Globus pallidus (tissue), 1 donor: ENCODE results near the gene COQ8B.

Experiments used
- DNase-seq: peaks from one replicate; pipeline ENCODE4 v3.0.0-alpha.2; 2015; ENCODE audit warnings: low spot score

The COQ8B gene

DNA sequence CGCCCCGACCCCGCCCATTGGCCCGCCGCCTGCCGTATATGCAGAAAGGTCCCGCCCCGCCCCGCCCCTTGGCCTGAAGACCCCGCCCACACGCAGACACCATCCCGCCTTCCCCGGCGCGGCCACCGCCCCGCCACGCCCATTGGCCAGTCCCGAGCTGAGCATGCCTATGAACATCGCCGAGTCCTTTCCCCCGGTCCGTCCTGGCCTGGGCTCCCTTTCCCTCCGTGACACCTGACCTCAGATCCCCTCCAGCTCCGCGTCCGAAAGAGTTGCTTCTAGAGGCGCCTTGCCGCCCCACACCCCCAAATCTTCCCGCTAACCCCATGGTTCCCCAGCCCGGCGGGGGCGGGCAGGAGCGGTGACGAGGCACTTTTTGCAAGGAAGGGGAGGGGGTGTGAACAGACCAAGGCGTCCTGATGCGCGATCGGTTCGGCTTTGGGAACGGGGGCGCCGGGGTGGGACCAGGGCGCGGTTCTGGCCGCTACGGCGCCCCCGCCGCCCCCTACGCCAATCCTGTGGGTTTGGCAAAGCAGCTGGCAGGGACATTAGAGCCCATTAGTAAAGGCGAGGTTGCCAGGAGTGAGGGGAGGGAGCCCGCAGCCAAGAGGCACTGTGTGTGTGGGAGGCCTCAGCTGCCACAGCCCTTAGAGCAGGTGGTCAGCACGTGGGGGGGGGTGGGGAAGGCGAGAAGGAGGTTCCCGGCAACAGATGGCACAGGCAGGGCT, 25.8 kb downstream of the COQ8B start:
- peak; percentile 87 for DNase-seq

DNA sequence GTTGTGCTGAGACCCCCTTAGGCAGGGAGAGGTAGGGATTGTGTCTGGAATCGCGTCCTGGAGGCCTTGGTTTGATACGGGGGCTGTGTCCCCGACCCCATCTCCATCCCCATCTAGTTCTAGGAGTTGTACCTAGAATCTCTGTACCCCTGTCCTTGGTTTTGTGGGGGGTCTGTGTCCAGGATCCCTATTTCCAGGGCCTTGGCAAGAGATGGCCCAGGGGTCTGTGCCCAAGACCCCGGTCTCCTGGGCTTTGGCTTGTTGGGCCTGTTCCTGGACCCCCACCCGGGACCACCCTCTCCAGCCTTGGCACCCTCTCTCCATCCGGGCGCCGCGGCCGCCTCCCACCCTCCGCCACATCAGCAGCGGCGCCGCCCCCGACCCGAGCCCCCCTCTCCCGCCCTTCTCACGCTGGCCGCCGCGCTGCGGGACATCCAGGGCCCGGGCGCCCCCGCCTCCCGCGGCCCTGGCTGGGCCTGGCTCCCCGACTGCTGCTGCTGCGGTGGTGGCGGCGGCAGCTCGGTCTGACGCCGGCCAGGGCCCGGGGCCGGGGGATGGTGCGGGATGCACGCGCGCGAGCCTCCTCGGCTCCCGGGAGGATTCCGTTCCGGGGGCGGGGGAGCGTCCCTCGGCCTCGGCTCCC, 26.5 kb downstream of the COQ8B start, which contains the start of gene NUMBL:
NUMBL (minus strand) TSS at position 602 of the 643 bp plus-strand sequence; CDS start at position 434, 168 bp downstream.
- no peak for DNase-seq

DNA sequence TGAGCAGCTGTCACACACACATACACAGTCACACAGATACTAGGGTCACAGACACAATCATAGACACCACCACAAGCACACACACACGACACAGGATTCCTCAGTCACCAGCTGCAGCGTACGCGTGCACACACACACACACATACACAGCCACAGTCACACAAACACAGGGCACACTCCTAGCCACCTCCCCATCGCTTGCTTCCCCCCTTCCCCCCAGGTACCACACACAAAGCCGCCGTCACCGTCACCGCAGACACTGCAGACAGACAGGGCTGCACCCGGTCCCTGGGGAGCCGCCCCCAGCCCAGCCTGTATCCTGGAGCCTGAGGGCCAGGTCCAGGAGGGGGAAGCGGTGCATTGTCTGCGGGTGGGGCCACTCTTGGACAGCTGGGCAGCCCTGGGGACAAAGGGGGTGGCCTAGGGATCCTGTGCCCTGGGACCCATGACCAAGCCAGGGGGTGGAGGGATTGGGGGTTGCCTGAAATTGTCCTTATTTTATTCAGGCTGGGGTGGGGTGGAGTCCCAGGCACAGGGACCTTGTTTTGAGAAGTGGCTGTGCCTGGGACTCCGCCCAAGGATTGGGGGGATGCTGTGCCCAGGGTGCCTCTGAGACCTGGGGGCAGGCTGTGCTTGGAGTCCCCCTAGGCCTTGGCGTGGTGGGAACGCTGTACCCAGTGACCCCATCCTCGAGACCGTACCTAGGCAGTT, 27.2 kb downstream of the COQ8B start:
- no peak for DNase-seq

DNA sequence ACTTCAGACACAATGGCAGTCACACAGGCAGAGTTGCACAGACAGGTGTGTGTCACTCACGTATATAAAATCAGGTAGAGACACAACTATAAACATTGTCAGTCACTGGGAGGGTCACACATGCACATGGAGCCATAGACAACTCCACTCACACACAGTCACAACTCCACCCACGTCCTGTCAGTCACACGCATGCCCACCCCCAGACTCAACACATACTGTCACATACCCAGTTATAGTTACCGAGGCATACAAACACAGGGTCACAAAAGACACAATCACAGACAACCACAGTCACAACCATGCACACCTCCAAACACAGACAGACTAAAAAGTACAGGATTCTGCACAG, 27.7 kb downstream of the COQ8B start:
- no peak for DNase-seq

DNA sequence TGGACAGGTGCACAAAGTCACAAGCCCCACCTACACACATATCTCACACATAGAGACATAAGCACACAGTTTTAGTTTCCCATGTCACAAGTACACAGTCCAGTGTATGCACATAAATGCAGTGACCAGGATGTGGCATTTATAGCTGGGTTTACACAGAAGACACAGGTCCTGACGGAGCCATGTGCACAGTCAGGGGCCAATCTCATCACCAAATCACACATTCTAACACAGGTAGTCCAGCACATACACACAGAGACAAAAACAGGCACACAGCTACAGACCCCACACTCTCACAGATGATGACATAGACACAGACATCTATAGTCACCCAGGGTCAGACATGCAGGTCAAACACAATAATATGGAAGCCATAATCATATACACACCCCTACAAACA, 28.4 kb downstream of the COQ8B start:
- no peak for DNase-seq

DNA sequence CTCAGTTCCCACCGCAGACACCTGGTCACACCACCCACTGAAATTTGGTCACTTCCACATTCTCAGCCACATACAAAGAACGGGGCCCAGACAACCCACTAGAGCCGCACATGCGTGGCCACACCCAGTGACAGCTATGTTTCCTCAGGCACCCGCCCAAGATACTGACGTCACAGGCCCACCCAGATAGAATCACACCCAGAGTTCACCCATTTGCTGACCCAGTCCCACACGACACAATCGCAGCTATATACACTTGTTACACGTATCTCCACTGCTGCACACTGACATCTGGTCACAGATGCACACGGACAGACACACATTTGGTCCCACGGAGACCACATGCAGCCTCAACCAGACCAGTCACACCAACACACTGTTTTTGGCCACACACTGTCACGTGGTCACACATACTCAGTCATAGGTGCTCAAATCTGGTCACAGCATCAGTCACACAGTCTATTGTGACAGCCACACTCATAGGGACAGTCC, 29.1 kb downstream of the COQ8B start:
- DNase-seq, result no peak

DNA sequence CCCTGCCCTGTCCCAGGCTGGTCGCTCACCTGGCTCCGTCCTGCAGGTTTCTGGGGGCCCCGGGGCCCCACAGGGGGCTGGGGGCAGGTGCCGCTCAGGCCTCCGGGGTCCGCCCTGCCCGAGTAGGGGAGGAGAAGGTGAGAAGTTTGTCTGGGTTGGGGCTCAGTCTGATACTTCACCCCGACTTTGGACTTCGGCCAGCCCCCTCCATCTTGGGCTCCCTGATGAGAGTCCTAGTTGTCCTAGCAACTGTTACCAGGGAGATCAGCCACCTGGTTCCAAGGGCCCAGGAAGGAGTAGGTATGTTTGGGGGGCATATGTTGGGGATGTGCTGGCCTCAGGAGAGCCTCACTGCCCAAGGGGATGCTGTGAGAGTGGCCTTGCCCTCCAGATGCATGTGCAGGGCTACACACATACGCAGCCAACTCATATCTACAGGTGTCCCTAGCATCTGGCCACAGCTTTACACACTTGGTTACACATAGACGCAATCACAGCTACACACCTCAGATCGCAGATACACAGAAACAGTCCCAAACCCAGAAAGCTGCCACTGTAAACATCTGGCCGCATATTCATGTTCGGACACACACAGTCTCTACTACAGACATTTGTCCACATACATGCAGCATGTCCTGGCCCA, 29.7 kb downstream of the COQ8B start:
- no peak for DNase-seq

DNA sequence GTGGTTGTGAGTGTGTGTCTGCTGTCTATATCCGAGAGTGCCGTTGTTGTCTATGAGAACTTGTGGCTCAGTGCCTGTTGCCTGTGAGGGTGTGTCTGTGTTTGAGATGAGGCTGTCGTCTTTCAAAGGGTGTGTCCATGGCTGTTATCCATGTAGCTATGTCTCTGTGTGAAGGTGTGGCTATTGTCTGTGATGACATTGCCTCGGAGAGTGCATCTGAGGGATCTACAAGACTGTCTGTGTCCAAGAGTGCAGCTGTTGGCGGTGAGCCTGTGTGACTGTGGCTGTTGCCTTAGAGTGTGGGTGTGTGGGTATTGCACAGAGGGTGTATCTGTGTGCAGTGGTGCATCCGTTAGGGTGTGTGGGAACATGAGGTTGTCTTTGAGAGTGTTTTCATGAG, 31.1 kb downstream of the COQ8B start:
- DNase-seq, result no peak

DNA sequence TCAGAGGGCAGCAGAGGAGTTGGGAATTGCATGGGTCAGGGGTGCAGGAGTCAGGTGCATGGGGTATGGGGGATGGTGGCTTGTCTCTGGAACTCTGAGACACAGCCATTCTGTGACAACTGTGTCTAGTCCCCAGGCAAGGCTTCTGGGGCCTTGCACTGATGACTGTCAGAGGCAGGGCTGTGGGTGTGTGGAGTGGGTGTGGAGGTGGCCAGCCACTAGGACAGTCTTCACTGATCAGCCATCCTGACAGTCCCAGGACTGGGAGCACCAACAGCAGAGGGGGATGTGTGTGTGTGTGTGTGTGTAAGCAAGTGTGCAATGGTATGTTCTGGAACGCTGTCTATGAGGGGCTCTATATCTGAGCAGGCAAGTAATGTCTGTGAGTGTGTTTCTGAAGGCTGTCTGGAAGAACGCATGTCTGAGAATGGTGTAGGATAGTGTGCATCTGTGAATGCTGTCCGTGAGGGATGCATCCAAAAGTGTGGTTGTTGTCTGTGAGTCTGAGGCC, 31.6 kb downstream of the COQ8B start:
- DNase-seq, result no peak

DNA sequence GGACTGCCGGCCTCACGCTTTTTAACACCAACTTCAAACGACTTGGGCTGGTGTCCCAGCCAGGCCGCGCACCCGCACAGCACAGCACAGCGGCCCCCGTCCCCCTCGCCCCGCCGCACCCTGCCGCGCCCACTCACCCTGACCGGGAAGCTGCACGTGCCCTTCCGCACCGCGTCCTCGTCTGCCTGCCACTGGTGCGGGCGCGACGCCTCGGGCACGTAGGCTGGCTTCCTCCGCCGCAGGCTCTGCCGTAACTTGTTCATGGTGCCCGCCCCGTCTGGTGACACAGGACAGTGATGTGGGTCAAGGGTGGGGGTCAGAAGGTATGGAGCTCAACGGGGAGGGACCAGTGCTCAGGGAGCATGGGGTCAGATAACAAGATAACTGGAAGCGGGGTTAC, 32.4 kb downstream of the COQ8B start:
- no peak for DNase-seq

DNA sequence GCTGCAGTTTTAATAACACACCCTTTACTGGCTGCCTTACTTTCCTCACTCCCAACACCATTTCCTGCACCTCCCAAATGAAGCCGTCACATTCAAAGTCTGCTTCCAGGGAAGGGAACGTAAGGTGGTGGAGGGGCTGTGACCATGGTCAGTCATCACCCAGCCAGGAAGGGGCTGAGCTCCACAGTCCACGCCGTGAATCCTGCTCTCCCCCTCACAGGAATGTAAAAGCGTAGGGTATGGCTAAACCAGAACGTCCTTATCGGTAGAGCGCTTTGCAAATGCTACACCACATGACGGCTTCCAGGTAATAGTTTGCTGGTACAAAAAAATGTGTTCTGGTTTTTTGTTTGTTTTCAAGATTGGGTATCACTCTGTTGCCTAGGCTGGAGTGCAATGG, 33.2 kb downstream of the COQ8B start:
- no peak for DNase-seq

DNA sequence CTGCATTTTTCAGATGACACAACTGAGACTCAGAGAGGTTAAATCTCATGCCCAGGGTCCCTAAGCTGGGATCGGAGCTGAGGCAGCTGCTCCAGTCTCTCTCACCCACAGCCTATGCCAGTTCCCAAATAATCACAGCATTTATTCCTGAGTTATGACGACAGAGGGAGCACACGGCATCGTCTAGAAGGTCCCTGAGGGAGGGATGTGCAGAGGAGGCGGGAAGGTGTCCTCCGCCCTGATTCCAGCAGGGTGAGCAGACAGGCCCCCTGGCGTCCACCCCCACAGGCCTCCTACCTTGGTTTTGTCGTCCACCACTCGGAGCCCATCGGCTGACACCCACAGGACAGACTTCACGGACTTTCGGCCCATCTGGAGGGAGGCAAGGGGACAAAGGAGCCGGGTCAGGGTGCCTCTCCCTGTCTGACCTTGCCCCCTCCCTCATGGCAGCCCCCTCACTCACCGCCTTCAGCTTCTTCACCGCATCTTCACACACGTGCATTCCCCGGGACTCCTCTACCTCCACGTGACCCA, 34.2 kb downstream of the COQ8B start:
- DNase-seq, result no peak

DNA sequence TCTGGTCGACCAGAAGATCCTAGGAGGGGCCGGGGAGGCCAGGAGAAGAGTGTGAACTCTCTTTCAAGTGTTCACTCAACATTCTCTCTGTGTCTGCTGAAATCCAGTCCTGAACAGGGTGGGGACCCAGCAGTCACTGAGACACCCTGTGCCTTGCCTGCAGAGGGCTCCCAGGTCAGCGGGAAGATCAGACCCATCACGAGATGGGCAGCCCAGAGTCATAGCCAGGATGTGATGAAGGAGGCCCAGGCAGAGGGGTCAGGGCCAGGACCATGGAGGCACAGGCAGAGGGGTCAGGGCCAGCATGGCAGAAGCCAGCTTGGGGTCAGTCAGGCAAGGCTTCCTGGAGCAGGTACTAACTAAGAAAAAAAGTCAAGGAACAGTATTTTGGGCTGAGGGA, 35.6 kb downstream of the COQ8B start:
- DNase-seq, result no peak

DNA sequence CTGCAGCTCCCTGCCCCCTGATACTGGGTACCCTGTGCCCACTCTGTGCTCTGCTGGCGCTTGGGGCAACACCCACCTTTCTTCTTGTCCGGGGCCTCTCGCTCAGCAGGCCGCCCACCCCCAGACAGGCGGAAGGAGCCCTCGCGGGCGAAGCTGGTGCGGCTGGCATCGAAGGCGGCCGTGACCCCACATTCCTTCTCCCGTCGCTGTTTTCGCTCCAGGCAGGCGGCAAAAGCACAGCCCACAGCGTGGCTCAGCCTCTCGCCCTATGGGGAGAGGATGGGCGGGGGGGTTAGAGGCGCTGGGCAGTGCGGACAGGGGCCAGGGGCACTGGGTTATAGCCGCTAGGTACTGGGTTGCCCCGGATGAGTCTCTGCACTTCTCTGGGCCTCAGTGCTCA, 39.5 kb downstream of the COQ8B start:
- DNase-seq, result no peak

DNA sequence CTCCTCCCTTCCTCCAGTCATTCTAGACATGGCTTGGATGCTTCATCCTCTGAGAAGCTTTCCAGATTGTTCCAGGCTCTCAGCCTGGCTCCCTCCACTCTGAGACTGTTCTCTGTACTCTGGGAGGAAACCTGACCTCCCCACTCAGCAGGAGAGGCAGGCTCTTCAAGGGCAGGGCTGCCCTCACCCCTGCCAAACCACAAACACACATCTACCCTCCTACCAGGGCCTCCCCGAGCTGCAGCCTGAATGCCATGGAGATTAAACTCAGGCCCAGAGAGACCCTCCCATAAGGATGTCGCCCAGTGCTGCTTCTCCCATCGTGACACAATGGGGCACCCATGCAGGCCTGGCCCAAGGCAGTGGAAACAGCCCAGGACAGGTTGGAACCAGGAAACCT, 42.4 kb downstream of the COQ8B start:
- no peak for DNase-seq

DNA sequence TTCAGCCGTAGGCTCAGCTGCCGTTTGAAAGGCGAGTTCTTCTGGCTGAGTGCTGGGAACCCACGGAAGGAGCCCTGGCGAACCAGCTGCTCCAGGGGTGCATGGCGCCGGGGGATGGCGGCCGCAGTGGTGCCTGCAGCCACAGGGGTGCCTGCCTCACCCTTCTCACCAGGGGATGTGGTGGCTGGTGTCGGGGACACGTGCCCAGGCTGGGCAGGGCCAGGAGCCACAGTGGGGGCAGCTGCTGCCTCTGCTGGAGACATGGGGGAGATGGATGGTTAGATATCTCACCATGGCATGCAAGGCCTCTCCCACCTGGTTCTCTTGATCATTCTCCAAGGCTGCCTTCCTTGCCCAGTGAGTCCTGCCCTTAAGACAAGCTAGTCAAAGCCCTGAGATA, 43.3 kb downstream of the COQ8B start:
- DNase-seq, result no peak

DNA sequence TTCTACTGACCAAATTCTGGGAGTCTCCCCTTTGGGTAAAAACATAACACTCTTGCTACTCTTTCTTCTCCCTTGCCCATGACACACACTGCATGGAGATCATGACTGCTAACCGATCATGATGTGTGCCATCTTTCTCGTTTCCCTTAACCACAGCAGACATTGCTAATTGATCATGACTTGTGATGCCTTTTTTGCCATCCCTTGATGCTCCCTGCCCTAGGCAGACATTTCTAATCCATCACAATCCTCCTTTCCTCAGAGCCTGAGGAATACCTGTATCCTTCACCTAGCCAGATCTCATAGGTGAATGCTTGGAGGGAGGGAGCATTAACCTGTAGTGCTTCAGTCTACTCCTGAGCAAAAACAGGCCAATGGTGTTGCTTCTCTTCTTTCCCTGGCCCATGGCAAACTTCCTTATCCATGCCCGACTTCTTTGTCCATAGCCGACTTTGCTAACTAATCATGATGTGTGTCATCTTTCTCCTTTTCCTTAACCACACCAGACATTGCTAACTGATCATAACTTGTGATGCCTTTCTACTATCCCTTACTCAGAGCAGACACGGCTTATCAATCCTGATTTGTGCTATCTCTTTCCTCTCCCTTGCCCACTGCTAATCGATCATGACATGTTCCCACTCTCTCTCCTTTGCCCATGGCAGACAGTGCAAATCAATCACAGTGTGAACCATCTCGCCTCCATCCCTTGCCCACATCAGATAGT, 44.0 kb downstream of the COQ8B start:
- no peak for DNase-seq

DNA sequence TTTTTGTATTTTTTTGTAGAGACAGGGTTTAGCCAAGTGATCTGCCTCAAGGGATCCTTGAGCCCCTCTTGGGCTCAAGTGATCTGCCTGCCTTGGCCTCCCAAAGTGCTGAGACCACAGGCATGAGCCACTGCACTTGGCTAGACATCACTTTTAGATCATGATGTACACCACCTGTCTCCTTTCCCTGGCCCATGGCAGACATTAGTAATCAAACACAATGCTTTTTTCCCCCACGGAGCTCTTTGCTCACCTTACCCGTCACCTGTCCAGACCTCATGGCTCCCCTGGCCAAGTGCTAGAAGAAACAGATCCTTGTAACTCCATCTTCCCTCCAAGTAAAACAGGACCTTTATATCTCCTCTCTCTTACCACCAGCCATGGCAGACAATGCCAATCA, 44.6 kb downstream of the COQ8B start:
- DNase-seq, result no peak

DNA sequence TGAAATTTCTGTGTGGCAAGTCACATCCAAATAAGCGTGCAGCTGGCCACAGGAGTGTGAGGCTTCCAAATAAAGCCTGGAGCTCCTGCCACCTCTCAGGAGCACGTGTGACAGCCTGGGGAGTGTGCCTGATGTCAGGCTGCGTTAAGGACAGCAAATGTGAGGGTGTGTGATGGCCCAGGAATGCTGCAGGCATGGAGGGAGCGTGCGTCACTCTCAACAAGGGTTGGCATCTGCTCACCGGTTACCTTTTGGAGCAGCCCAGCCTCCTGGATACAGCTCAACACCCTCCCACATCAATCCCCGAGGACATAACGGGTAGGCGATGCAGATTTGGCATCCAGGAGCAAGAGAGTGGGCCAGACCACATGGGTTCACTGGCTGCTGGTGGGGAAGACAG, 45.3 kb downstream of the COQ8B start:
- DNase-seq, result no peak

DNA sequence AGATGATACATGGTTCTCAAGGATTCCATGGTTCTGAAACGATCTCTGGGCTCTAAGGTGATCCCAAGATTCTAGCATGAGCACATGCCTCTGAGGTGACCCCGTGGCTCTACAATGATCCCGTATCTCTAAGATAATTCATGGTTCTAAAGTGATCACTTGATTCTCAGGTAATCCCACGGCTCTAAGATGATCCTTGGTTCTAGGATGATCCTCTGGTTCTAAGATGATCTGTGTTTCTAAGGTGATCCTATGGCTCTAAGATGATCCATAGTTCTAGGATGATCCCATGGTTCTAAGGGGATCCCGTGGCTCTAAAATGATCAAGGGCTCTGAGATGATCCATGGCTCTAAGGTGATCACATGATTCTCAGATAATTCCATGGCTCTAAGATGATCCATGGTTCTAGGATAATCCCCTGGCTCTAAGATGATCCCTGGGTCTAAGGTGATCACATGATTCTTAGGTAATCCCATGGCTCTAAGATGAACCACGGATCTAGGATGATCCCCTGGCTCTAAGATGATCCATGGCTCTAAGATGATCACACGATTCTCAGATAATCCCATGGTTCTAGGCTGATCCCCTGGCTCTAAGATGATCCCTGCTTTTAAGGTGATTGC, 47.6 kb downstream of the COQ8B start:
- DNase-seq, result no peak

DNA sequence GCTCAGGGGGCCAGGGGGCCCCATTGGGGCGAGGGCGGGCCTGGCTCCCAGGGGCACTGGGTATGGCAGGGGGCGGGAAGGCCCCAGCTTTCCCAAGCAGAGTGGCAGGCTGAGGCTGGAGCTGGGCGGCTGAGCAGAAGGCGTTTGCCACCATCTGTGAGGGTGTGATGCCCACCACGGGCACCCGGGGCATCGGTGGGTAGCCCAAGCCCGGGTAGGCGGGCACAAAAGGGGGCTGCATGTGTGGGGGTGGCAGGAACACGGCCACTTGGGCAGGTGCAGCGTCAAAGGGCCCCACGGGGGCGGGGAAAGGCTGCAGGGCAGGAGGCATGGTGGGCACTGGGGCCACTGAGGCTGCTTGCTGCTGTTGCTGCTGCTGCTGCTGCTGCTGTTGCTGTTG, 49.1 kb downstream of the COQ8B start:
- DNase-seq, result no peak
